Vagina (tissue), 2 donors: ENCODE results near the gene STK10.

Source experiments
- POLR2A ChIP-seq, 2 donors: fragments of 450-650 bp; IDR thresholded peaks; one replicate each; pipeline ENCODE4 v1.6.1; 2017; ENCODE audit warnings: antibody characterized with exemption in 2 of 2, mild to moderate bottlenecking in 2 of 2, moderate library complexity in 2 of 2
- POLR2AphosphoS5 ChIP-seq, 2 donors: sonication (generic); formaldehyde crosslinking; IDR thresholded peaks; one replicate each; pipeline ENCODE4 v1.9.0; 2017; ENCODE audit warnings: antibody characterized with exemption in 2 of 2, mild to moderate bottlenecking in 2 of 2, low read depth in 1 of 2; ENCODE audit not compliant: insufficient read depth in 1 of 2
- TF ChIP-seq, protein P1 (sequence below), 3 experiments: fragments of 450-650 bp in 2 of 3; fragments of 200-600 bp in 1 of 3; sonication (generic) in 1 of 3; IDR thresholded peaks; one replicate each; pipeline ENCODE4 v1.5.1; 2017 to 2019; ENCODE audit warnings: antibody characterized with exemption in 3 of 3, mild to moderate bottlenecking in 2 of 3, moderate library complexity in 2 of 3

DNA sequence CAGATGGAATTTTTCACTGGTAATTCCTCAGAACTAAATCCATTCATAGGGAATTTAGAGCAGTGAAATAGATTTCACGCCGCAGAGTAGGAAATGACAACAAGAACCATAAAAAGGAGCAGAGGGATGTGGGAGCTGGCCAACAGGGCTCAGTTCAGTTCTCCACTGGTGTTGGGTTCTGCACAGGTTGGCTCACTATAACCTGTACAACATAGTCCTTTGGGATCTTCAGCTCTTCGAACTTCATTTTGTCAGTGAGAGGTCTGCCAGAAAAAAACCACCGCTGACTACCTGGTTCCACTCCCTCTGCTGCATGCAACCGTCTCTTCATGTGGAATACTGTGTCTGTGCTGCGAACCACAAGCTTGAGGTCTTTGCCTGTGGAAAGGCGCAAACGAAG, 23.7 kb upstream of the STK10 start:
- TF ChIP-seq, protein P1, sequence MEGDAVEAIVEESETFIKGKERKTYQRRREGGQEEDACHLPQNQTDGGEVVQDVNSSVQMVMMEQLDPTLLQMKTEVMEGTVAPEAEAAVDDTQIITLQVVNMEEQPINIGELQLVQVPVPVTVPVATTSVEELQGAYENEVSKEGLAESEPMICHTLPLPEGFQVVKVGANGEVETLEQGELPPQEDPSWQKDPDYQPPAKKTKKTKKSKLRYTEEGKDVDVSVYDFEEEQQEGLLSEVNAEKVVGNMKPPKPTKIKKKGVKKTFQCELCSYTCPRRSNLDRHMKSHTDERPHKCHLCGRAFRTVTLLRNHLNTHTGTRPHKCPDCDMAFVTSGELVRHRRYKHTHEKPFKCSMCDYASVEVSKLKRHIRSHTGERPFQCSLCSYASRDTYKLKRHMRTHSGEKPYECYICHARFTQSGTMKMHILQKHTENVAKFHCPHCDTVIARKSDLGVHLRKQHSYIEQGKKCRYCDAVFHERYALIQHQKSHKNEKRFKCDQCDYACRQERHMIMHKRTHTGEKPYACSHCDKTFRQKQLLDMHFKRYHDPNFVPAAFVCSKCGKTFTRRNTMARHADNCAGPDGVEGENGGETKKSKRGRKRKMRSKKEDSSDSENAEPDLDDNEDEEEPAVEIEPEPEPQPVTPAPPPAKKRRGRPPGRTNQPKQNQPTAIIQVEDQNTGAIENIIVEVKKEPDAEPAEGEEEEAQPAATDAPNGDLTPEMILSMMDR (IDR thresholded peaks at IDR 0.05), result no peak
- no peak for TF ChIP-seq POLR2A (IDR thresholded peaks at IDR 0.05)
- TF ChIP-seq POLR2AphosphoS5 (IDR thresholded peaks at IDR 0.05; ENCODE audit: insufficient read depth in 1 of 2, low read depth in 1 of 2), result no peak
